Measurements from ENCODE around the gene AGFG2. TPM values are rescaled to one million over a fixed set of nuclear protein-coding genes. Genes with fewer than 3 reads are reported as not detected.
A peak's percentile ranks its signal among the peaks of the same experiment; 100 is the strongest.

AGFG2 gene
- total and polyA plus RNA-seq, 2 of the 13 experiments (the other 11 are each of a cell fraction or from before 2014, with no cell fraction given): 125 to 132 TPM

DNA sequence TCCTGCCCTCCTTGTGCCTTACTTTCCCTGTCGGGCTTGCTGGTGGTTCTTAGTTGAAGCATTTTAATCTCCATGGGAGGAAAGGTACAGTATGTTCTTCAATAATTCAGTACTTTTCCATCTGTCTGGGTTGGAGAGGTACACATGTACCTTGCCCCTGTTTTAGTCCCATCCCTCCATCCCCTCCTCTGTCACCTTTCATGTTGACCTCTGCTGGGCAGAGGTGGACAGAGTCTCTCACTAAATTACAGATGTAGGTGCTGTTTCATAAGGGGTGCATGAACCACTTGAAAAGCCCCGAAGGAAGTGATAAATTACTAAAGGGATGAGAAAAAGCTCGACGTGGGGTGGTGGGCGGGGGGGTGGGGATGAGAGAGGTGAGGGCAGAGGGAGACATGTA, 5.4 kb downstream of the AGFG2 start (continued):
- TF ChIP-seq ZNF724P (CRISPR knock-in tag; IDR thresholded peaks at IDR 0.05; ENCODE audit: borderline replicate concordance) (no peak), ARHGAP35 (CRISPR knock-in tag; IDR thresholded peaks at IDR 0.05; ENCODE audit: borderline replicate concordance) (no peak), ZNF318 (CRISPR knock-in tag; IDR thresholded peaks at IDR 0.05) (no peak), THAP8 (CRISPR knock-in tag; IDR thresholded peaks at IDR 0.05; ENCODE audit: borderline replicate concordance) (no peak), ARID5B (CRISPR knock-in tag; IDR thresholded peaks at IDR 0.05) (peak; percentile 42; the same call in 1 of the 2 replicates), CCDC6 (CRISPR knock-in tag; IDR thresholded peaks at IDR 0.05) (no peak), ZNF589 (CRISPR knock-in tag; conservative IDR thresholded peaks at IDR 0.05) (no peak), HOXD1 (CRISPR knock-in tag; IDR thresholded peaks at IDR 0.05) (no peak), ZNF235 (CRISPR knock-in tag; IDR thresholded peaks at IDR 0.05; ENCODE audit: borderline replicate concordance) (no peak), PRDM15 (CRISPR knock-in tag; IDR thresholded peaks at IDR 0.05) (no peak), HMG20B (CRISPR knock-in tag; conservative IDR thresholded peaks at IDR 0.05) (no peak), CREM (IDR thresholded peaks at IDR 0.05) (no peak; the same call in 1 of the 2 replicates), CREM (CRISPR knock-in tag; IDR thresholded peaks at IDR 0.05) (no peak), SCMH1 (CRISPR knock-in tag; IDR thresholded peaks at IDR 0.05; ENCODE audit: borderline replicate concordance) (no peak)
